ENCODE results near the gene AMBN. TPM values are rescaled to one million over a fixed set of nuclear protein-coding genes. Genes with fewer than 3 reads are reported as not detected.

AMBN gene
- polyA plus RNA-seq, 3 donors: not detected

GRCh38 chr4:70619288-70619687 lies 27.2 kb downstream of the AMBN start:
- no peaks in the 10 kb centered on the region for H3K9me3 ChIP-seq (replicated peaks in 1 of 2; ENCODE audit: control insufficient read depth in 1 of 2, insufficient read depth in 1 of 2, low read length in 2 of 2)
- Mint-ChIP-seq H3K27ac (no peak overlapping the region), H3K9me3 (peaks cover 0 to 9% (median 4%) of the 10 kb centered on the region in 7 donors), H3K4me1 (peaks cover 2% of the 10 kb centered on the region), H3K36me3 (no peaks in the 10 kb centered on the region), H3K27me3 (ENCODE audit: low read depth in 3 of 3) (peaks cover 0 to 1% (median 0%) of the 10 kb centered on the region in 3 donors), H3K4me3 (no peak overlapping the region)
- H3K9ac ChIP-seq (ENCODE audit: insufficient read depth, low read length, poor library complexity, severe bottlenecking): no peak overlapping the region
- DNase-seq: no peak
- H3K36me3 ChIP-seq (replicated peaks in 1 of 2; ENCODE audit: control insufficient read depth in 1 of 2, insufficient read depth in 2 of 2, low read length in 2 of 2): no peaks in the 10 kb centered on the region
- H3K27ac ChIP-seq (ENCODE audit: low read depth in 1 of 2, low read length in 2 of 2): no peak overlapping the region
- no peak overlapping the region for H2AFZ ChIP-seq (ENCODE audit: insufficient read depth, low read depth, low read length, poor library complexity, severe bottlenecking)
- H3K27me3 ChIP-seq (ENCODE audit: control insufficient read depth in 2 of 2, insufficient read depth in 2 of 2, low read length in 2 of 2): no peaks in the 10 kb centered on the region
- intact Hi-C loops (cut with micrococcal nuclease): no loop called here
- H3K4me3 ChIP-seq (replicated peaks in 1 of 3; ENCODE audit: low read depth in 2 of 3, low read length in 3 of 3): no peak overlapping the region
- no peak overlapping the region for H3K4me2 ChIP-seq (replicated peaks; ENCODE audit: extremely low read depth, low read length, poor library complexity, severe bottlenecking)
- H4K20me1 ChIP-seq (ENCODE audit: insufficient read depth, low read length): no peaks in the 10 kb centered on the region
- peaks cover under 1 to 3% of the 10 kb centered on the region in 2 donors for H3K4me1 ChIP-seq (ENCODE audit: control insufficient read depth in 1 of 2, insufficient read depth in 2 of 2, low read length in 2 of 2)
- TF ChIP-seq CTCF (IDR thresholded peaks at IDR 0.05): no peak
- no peaks in the 10 kb centered on the region for H3K79me2 ChIP-seq (ENCODE audit: insufficient read depth, low read length)
- WGBS (ENCODE audit: insufficient coverage): 100% methylated on average over 2 of the region's 4 CpGs

GRCh38 chr4:70619778-70620177 lies 27.7 kb downstream of the AMBN start:
- Histone ChIP-seq H3K4me3 (replicated peaks in 1 of 3; ENCODE audit: low read depth in 2 of 3, low read length in 3 of 3) (no peak overlapping the region), H2AFZ (ENCODE audit: insufficient read depth, low read depth, low read length, poor library complexity, severe bottlenecking) (no peak overlapping the region), H3K9ac (ENCODE audit: insufficient read depth, low read length, poor library complexity, severe bottlenecking) (no peak overlapping the region), H3K36me3 (replicated peaks in 1 of 2; ENCODE audit: control insufficient read depth in 1 of 2, insufficient read depth in 2 of 2, low read length in 2 of 2) (no peaks in the 10 kb centered on the region), H3K27me3 (ENCODE audit: control insufficient read depth in 2 of 2, insufficient read depth in 2 of 2, low read length in 2 of 2) (no peaks in the 10 kb centered on the region), H3K4me2 (replicated peaks; ENCODE audit: extremely low read depth, low read length, poor library complexity, severe bottlenecking) (no peak overlapping the region), H3K79me2 (ENCODE audit: insufficient read depth, low read length) (no peaks in the 10 kb centered on the region), H3K27ac (ENCODE audit: low read depth in 1 of 2, low read length in 2 of 2) (no peak overlapping the region), H3K9me3 (replicated peaks in 1 of 2; ENCODE audit: control insufficient read depth in 1 of 2, insufficient read depth in 1 of 2, low read length in 2 of 2) (no peaks in the 10 kb centered on the region), H4K20me1 (ENCODE audit: insufficient read depth, low read length) (no peaks in the 10 kb centered on the region), H3K4me1 (ENCODE audit: control insufficient read depth in 1 of 2, insufficient read depth in 2 of 2, low read length in 2 of 2) (no peaks in the 10 kb centered on the region)
- peaks cover 0 to 1% (median 0%) of the 10 kb centered on the region in 3 donors for H3K27me3 Mint-ChIP-seq (ENCODE audit: low read depth in 3 of 3)
- no peak overlapping the region for H3K4me3 Mint-ChIP-seq
- H3K9me3 Mint-ChIP-seq: peaks cover 0 to 9% (median 4%) of the 10 kb centered on the region in 7 donors
- no peak for TF ChIP-seq CTCF (IDR thresholded peaks at IDR 0.05)
- intact Hi-C loops (cut with micrococcal nuclease): no loop called here
- H3K36me3 Mint-ChIP-seq: no peaks in the 10 kb centered on the region
- WGBS (ENCODE audit: insufficient coverage): no CpG with 5 or more reads among the region's 2 CpGs
- no peak for DNase-seq
- H3K27ac Mint-ChIP-seq: no peak overlapping the region
- H3K4me1 Mint-ChIP-seq: no peaks in the 10 kb centered on the region

Measured in CD14-positive monocyte (primary cell).